AG09319 (cell line): ENCODE results near the gene KIAA1217.
"Not testable (repeated sequence)": the region's sequence is repeated elsewhere in the genome, so short reads cannot be mapped to it uniquely, and the experiment has no call there.

Source experiments
- DNase-seq: peaks from one replicate; pipeline ENCODE4 v3.0.0-alpha.2; 2010; ENCODE audit warnings: low read depth; ENCODE audit errors: extremely low read depth
- TF ChIP-seq, protein P1 (sequence below): IDR thresholded peaks from 2 replicates; pipeline ENCODE4 v1.5.1; 2011; ENCODE audit warnings: low read depth, mild to moderate bottlenecking, inconsistent platforms, low read length, moderate library complexity

KIAA1217 gene

GRCh38 chr10:24344695-24345463 lies 135.9 kb downstream of the KIAA1217 start:
- TF ChIP-seq, protein P1, sequence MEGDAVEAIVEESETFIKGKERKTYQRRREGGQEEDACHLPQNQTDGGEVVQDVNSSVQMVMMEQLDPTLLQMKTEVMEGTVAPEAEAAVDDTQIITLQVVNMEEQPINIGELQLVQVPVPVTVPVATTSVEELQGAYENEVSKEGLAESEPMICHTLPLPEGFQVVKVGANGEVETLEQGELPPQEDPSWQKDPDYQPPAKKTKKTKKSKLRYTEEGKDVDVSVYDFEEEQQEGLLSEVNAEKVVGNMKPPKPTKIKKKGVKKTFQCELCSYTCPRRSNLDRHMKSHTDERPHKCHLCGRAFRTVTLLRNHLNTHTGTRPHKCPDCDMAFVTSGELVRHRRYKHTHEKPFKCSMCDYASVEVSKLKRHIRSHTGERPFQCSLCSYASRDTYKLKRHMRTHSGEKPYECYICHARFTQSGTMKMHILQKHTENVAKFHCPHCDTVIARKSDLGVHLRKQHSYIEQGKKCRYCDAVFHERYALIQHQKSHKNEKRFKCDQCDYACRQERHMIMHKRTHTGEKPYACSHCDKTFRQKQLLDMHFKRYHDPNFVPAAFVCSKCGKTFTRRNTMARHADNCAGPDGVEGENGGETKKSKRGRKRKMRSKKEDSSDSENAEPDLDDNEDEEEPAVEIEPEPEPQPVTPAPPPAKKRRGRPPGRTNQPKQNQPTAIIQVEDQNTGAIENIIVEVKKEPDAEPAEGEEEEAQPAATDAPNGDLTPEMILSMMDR, result no peak
- DNase-seq, result no peak

DNA sequence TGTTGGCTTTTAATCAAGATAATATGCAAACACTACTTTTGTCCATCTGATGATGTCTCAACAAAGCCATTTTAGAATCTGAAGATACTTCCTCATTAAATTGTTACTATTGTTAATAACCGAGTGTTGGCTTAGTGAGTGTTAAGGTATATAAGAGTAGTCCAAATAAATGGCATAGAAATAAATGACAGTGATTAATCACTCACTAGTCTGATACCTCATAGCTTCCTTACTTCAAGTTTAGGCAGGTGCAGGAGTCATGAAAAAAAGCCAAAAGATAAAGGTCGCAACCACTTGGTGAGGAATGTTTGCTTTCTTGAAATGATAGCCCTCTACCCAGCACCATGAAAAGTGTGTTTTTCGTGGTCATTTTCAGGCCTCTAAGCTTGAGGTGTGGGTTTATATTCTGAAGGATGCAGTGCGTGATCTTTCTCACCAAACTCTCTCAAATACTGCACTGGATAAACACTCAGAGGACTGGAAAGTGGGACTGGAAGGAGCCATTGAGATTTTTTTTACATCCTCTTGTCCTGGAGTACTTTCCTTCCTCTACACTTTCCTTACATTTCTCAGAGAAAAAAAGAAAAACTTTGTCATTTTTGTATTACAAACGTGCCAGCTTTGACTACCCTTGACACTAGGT lies 138.1 kb downstream of the KIAA1217 start:
- no peak for DNase-seq
- TF ChIP-seq, protein P1, result no peak

DNA sequence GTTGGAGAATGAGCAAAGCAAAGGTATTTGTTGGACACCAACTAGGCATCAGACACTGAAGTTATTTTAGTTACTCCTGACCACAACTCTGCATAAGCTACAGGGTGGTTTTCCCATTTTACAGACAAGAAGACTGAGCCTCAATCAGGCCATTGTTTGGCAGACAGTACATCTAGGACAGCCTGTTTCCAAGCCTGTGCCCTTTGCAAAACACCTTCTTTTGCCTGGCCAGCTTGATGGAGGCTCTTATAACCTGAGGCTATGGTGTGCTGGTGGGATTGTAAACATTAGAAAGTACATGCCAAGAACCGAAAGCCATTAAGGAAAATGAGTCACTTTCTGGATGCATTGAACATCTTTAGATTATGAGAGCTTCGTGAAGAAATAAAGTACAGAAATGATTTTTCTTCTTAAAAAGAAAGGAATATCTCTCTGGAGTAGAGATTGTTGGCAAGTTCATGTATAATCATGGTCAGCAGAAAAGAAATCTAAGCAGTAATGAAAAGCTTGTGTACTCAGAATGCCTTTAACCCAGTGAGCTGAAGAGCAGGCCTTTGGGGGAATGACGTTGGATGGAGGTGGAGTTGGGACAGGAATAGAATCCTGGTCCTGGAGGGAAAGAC lies 140.6 kb downstream of the KIAA1217 start:
- no peak for DNase-seq
- TF ChIP-seq, protein P1, result no peak

DNA sequence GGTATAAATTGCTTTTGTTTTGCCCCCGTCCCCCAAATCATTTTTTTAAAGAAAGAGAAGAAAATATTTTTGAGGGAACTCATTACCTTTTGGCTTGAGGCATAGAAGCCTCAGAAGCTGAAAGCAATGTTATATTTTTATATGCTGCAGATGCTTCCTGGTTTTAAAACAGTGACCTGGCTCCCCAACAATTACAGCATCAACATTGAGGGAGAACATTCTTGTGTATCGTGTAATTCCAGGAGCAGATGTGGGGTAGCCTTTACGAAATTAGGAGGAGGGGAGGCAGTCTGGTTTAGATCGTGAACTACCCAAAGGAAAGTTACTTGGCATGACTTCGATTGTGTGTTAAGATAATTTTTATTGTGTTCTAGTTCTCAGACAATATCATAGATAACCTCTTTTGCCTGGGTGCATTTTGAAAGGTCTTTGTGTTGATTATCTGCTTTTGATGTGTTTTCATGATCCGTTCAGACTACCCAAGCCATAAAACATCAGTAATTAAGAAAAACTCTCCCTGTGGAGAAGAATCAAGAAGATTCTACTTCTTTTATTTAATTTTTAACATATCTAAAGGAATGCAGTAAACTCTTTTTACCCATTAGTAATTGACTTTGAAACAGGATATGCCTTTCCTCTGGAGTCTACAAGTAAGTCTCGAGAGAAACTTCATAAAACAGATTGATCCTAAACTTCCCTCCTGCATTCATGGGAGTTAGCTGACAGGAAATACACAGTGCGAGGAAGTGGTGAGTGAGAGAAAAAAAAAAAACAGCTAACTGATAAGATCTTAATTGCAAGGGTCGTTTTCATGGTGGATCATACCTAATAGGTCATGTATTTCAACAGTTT lies 141.4 kb downstream of the KIAA1217 start:
- no peak for DNase-seq
- TF ChIP-seq, protein P1, result no peak

DNA sequence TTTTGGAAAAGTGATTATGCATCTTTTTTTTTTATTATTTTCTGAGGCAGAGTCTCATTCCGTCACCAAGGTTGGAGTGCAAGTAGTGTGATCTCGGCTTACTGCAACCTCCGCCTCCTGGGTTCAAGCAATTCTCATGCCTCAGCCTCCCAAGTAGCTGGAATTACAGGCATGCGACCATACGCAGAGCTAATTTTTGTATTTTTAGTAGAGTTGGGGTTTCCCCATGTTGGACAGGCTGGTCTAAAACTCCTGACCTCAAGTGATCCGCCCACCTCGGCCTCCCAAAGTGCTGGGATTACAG lies 141.9 kb downstream of the KIAA1217 start:
- not testable (repeated sequence) for DNase-seq

GRCh38 chr10:24351961-24352360 lies 143.0 kb downstream of the KIAA1217 start:
- no peak for DNase-seq
- TF ChIP-seq, protein P1, result no peak

DNA sequence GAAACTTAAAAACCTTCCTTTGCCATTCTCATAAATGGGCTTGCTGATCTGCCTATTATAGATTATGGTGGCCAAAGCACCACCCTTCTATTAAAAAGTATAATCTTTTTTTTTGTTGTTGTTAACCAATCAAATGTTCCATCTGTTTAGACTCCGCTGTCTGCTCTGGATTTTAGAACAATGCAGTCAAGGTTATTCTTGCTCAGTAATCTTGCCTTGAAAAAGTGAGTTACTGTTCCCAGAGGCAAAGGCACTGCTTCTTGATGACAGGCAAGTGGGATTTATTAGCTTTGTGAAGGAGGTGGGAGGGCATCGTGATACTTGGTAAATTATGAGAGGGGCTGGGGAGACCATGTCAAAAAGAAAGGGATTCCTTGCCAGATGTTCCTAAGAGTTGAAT lies 143.5 kb downstream of the KIAA1217 start:
- no peak for DNase-seq
- TF ChIP-seq, protein P1, result no peak
